GM21381 (cell line): ENCODE results near the gene NDUFS4.
"Not testable (repeated sequence)": the region's sequence is repeated elsewhere in the genome, so short reads cannot be mapped to it uniquely, and the experiment has no call there.

Experiments
- ATAC-seq: cut with Tn5 transposase; IDR thresholded peaks from one replicate; pipeline ENCODE4 v1.9.1; 2021; ENCODE audit warnings: mild to moderate bottlenecking, moderate library complexity; ENCODE audit not compliant: unreplicated experiment

The NDUFS4 gene

DNA sequence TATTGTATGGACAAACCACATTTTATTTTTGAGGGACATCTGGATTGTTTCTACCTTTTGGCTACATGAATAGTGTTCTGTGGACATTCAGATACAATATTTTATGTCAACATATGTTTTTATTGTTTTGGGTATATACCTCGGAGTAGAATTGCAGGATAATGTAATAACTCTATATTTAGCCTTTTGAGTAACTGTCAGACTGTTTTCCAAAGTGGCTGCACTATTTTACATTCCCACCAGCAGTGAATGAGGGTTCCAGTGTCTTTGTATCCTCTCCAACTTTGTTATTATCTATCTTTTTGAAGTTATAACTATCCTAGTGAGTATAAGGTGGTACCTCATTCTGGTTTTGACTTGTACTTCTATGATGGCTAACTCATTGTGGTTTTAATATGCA lies 11.0 kb downstream of the NDUFS4 start:
- no peak for ATAC-seq

DNA sequence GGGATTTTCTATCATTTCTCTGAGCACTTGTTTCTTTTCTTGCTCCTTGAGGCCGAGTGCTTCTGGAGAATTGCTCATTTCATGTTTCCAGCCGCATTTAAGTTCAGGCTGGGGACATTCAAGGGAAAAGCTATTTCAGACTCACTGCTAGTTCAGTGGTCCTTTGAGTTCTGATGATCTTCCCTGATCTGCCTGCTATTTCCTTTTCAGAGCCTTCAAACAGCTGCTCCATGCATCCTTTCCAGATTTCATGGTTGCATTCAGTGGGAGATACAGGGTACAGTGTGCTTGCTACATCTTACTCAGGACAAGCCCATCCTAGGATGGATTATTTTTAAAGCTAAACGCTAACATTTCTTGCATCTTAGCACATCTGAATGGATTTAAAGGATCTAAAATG lies 14.7 kb downstream of the NDUFS4 start:
- ATAC-seq = no peak

DNA sequence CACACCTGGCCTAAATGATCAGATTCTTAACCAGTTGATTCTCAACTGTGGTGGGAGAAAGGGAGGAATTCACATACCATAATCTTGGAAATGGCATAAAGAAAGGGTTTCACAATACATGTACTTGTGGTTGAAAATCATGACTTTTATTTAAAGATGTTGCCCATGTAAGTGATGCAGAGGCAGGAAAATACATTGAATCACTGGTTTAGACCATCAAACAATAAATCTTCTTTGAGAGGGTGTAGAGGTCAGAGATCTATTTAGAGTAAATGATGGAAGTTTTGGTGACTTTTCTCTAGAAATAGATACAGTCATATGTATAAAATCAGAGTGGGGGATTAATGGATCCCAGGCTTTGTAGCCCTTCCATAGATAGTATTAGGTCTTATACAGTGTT lies 15.4 kb downstream of the NDUFS4 start:
- no peak for ATAC-seq

DNA sequence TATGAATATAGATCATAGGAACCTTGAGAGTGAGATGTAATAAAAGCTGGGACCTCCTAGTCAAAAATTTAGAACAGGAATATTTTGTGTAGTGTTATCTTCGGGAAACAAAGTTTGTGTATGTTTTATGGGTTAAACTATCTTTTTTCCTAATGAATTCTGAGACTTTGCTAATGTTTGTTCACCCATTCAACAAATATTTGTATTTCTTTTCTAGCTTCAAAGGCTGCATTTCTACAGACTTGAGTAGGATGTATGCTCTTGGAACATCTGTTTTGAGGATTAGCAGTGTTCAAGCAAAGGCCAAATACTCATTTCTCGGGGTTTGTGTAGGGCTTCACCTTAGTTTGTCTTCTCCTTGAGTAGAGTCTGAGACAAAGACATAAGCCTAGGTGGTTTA lies 16.2 kb downstream of the NDUFS4 start:
- ATAC-seq = no peak

DNA sequence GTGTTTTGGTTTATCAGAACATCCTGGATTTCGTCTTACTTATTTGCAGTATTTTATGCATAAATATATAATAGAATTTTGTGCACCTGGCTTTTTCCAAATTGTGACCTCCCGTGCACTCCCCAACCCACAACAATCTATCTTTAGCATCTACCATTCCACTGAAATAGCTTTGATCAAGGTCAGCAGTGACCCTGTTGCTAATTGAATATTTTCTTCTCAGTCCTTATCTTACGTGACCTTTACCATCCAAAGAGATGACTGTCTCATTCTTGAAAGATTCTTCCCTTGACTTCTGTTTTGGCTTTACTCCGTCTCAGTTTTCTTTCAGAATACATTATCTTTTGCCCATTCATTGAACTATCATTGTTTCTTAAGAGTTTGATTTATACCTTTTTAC lies 18.4 kb downstream of the NDUFS4 start:
- no peak for ATAC-seq

DNA sequence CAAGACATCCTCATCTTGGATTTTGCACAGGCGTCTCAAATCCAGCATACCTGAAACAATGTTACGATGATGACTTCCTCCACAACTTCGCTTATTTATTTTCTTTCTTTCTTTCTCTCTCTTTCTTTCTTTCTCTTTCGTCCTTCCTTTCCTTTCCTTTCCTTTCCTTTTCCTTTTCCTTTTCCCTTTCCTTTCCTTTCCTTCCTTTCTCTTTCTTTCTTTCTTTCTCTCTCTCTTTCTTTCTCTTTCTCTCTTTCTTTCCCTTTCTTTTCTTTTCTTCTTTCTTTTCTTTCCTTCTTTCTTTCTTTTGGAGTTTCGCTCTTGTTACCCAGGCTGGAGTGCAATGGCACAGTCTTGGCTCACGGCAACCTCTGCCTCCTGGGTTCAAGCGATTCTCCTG lies 20.1 kb downstream of the NDUFS4 start:
- ATAC-seq = no peak

DNA sequence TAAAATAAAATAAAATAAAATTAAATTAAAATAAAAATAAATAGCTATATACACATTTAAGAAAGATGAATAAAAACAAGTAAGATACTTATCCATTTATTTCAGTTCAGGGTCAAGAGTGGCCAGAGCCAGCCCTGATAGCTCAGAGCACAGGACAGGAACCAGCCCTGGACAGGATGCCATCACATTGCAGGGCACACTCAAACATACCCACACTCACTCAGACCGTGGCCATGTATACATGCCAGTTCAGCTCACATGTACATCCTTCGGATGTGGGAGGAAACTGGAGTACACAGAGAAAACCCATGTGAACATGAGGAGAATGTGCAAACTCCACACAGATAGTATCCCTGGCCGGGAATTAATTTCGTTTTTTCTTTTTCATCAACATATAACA lies 21.8 kb downstream of the NDUFS4 start:
- no peak for ATAC-seq

DNA sequence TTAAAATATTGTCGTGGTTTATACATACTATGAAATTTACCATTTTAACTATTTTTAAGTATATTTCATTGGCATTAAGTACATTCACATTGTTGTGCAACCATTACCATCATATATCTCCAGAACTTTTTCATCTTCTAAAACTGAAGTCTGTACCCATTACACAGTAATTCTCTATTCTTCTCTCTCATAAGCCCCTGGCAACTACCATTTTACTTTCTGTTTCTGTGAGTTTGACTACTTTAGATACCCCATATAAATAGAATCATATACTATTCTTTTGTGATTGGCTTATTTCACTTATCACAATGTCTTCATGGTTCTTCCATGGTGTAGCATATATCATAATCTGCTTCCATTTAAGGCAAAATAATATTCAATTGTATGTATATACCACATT lies 30.3 kb downstream of the NDUFS4 start:
- ATAC-seq = no peak

DNA sequence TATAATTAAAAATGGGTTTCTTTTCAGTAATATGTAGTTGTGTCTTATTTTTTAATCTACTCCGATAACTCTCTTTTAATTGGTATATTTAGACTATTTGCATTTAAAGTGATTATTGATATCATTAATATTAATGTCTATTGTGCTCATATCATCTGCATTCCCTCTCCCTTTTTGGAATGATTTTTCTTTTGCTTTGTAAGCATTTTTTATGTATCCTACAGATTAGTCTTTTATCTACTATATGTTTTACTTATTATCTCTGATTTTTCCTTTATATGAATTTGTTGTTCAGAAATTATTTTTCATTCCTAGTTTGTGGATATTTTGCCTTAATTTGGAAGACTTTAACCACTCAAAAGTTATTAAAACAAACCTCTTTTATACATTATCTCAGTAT lies 34.0 kb downstream of the NDUFS4 start:
- ATAC-seq = no peak

DNA sequence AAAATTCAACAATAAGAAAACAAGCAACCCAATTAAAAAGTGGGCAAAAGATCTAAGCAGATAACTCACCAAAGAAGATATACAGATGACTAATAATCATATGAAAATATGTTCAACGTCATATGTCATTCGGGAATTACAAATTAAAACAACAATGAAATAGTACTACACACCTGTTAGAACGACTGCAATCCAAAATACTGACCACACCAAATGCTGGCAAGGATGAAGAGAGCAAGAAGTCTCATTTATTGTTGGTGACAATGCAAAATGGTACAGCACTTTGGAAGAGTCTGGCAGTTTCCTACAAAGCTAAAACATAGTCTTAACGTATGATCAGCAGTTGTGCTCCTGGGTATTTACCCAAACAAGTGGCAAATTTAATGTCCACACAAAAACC lies 37.5 kb downstream of the NDUFS4 start:
- no peak for ATAC-seq

DNA sequence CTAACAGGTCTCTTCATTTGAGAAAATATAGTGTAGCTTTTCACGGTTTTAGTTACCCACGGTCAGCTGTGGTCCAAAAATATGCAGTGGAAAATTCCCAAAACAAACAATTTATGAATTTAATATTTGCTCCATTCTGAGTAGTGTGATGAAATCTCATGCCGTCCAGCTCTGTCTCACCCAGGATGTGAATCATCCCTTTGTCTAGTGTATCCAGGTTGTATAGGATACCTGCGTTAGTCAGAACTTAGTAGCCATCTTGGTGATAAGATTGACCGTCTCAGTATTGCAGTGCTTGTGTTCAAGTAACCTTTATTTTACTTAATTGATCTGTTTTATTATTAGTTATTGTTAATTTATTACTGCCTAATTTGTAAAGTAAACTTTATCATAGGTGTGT lies 41.1 kb downstream of the NDUFS4 start:
- ATAC-seq = no peak

DNA sequence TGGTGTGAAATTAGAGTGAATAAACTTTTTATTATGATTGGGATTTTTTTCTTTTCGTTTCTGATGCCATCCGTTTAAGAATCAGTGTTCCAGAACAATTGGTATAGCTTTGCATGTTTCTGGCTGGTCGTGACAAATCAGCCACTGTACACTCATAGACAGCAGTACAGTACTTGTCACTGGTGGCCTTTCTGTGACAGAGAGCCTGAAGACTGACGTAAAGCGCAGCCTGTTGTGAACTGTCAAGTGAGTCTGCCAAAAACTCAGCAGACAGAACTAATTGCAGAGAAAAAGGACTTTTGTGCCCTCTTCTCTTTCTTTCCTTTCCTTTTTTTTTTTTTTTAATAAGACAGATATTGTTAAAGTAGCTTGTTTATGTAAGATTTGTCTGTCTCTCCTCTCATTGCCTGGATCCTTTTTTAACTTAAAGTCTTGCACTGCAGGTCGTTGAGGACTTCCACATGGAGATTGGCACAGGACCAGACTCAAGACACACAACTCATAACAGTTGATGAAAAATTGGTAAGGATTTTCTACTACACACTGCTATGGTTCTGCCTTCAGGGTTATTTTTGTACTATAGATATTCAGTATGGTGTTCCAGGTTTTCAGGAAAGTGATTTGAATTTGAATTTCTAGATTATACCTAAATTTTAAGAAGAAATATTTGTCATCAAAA lies 42.7 kb downstream of the NDUFS4 start:
- ATAC-seq = no peak

DNA sequence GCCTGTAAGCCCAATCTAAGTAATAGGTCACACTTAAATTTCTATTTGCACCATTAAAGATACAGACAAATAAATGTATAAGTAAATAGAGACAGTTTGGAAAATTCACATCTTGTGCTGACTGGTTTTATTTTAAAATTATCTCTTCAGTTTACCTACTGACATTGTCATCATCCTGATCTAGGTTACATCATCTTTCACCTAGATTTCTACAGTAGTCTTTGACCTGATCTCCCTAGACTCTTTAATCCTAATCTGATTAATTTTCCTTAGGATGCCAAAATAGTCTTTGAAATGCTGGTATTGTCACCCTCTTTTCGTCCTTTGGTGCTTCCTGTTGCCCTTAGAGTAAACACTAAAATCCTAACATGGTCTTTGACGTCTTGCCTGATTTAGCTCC lies 43.9 kb downstream of the NDUFS4 start:
- ATAC-seq = no peak

DNA sequence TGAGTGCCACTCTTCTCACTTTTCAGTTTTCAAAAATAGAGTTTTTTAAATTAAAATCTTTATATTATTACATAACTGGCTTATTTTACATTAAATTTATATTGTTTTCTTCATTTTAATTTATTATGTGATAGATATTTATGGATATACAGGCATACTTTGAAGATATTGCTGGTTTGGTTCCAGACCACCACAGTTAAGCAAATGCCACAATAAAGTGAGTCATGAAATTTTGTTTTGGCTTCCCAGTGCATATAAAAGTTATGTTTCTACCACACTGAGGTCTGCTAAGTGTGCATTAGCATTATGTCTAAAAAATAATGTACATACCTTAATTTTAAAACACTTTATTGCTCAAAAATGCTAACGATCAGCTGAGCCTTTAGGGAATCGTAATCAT lies 47.4 kb downstream of the NDUFS4 start:
- no peak for ATAC-seq

DNA sequence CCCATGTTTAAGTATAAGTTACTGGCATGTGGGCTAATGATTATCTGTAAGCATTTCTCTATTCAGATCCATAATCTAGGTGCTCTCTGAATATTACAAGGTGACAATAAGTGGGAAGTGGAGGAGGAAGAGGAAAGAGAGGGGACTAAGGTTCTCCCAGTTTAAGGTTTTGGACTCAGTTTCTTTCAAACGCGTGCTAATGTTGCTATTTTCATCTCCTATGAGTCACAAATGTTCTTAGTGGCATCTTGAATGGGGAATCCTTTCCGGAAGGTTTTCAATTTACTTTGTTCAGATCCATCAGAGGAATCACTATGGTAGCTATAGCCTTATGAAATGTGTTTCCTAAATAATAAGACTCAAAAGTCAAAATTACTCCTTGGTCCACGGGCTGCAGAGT lies 48.5 kb downstream of the NDUFS4 start:
- not testable (repeated sequence) for ATAC-seq

DNA sequence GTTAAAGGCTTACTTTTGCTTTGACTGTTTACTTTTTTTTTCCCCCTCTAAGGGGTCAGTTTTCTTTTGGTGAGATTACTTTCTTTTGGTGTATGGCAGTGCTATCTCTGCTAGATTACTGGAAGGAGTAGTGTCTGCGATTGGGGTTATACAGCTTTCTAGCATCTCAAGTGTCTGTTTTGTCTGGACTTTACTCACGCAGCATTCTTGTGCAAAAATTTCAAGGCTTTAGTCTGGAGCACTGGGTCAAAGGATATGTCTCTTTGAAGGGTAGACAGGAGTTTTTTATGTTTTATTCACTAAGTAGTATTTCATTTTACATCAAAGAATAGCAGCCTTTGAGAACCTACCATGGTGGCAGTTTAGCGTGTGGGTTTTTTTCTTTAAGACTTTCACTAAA lies 52.6 kb downstream of the NDUFS4 start:
- ATAC-seq = no peak

DNA sequence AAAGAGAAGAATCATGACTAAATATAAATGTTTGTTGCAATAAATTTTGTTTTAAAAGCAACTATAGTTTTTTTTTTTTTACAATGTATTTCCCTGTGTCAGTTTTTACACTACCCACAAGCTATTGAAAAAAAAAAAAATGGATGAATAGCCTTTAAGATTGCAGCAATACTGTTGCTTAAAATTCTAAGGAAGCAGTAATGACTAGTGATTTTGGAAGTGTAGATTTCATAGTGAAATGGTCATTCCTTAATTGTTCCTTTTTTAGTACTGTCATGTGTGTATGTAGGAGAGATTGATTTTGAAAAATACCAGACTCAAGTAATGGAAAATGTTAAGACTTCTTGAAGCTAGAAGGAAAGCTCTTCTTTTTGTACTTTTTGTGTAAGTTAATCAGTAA lies 53.1 kb downstream of the NDUFS4 start:
- ATAC-seq = no peak

DNA sequence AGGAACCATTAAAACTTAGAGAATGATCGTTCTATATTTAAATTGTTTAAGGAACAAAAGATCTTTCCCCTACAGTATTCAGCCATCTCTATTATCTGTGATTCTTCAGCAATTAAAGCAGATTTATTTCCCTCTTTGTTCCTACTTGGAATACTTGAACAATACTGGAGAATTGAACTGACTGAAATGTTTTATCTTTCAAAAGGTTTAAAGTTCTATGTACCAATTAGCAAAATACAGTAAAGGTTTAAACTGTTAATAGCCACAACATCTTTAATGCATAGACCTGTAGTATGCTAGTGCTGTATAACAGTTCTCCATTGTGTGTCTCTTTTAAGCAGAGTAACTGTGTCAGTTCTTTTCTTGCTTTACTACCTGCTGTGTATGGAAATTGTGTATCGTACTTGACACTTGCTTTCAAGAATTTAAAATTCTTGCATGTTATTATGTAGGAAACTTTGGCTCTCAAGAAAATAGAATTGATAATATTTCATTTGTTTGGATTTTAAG lies 54.0 kb downstream of the NDUFS4 start:
- ATAC-seq = no peak

DNA sequence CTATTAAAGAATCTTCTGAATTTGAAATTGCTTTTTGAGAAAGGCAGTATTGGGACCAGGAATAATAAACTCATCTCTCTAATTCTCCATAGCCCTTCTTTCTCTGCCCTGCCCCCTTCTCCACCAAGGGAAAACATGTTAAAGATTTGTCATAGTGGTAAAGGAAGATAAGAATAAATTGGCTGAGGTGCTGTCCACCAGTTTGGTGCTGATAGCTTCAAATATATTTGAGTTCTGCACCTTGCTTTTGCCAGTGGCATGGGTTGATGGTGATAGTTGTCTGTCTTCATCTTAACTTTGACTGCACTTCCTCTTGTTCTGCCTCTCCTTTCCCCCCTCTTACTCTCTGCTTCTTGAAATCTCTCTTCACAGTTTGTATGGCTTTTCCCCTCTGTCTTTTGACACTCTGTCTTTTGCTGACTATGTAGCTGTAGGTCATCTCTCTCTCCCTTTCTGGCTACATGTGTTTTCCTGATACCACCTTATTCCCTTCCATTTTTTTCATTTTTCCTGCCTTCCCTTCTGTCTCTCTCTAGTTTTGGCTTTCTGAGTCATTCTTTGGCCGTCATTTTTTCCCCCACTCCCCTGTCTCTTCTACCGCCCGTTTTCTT lies 56.6 kb downstream of the NDUFS4 start:
- ATAC-seq = no peak

DNA sequence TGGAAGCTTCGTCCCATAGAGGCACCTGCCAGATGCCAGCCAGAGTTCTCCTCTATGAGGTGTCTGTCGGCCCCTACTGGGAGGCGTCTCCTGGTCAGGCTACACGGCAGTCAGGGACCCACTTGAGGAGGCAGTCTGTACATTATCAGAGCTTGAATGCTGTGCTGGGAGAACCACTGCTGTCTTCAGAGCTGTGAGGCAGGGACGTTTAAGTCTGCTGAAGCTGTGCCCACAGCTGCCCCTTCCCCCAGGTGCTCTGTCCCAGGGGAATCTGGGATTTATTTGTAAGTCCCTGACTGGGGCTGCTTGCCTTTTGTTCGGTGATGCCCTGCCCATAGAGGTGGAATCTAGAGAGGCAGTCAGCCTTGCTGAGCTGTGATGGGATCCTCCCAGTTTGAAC lies 70.8 kb downstream of the NDUFS4 start:
- no peak for ATAC-seq

DNA sequence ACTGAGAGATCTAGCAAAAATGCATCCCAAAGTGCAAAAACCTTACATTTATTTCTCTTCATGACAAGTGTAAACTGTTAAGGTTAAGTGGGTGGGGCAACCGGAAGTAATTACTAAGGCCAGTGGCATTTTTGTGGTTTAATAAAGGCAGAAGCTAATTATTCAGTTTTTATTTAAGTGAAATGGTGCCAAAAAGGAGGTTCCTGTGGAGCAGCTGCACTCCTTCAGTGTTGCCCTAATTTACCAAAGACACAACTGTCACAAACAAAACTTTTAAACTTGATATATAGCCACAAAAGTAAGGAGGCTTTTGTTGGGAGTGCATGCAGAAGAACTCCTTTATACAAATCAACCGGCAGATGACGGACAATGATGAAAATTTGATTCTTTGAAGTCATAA lies 81.6 kb downstream of the NDUFS4 start:
- no peak for ATAC-seq

DNA sequence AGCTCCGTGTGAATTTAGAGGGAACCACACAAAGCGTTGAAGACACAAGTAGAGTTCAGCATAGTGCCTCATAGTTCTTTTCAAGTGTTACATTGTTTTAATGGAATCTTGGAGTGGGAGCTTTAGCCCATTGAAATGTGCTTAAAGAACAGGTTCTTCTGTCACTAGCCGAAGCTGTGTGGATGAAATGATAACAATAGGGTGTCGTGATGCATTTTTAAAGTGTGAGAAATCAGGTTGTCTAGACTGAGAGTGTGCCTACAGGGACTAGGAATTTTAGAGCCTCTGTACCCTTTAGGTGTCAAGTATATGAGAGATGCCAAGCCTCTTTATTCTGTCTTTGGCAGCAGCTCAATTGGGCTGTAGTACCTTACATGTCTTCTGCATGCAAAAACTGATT lies 83.0 kb downstream of the NDUFS4 start:
- ATAC-seq = no peak

DNA sequence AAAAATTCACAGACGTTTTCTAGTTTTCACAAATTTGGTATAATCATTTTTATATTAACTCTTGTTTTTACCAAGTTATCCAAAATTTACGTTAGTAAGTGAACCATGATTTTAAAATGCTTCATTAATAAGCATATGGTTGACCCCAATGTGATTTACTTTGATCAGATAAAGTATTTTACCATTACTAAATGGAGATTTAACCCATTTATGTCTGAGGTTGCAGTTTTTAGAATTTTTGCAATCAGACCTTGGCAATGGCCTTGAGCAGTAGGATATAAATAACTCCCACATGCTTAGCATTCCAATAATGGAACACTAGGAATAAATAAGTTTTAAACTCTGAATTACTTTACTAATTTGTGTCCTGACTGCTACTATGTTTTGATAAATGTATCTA lies 84.6 kb downstream of the NDUFS4 start:
- ATAC-seq = no peak
